VCaP (cell line): ENCODE measurements around the gene PAQR4.

Source experiments
- H3K27ac ChIP-seq: fragments of 450-650 bp; 2 replicates; pipeline ENCODE4 v1.5.1; 2017
- TF ChIP-seq, protein P1 (sequence below): fragments of 450-650 bp; conservative IDR thresholded peaks from 2 replicates; pipeline ENCODE4 v1.5.1; 2017; ENCODE audit warnings: mild to moderate bottlenecking, moderate library complexity

PAQR4 gene

DNA sequence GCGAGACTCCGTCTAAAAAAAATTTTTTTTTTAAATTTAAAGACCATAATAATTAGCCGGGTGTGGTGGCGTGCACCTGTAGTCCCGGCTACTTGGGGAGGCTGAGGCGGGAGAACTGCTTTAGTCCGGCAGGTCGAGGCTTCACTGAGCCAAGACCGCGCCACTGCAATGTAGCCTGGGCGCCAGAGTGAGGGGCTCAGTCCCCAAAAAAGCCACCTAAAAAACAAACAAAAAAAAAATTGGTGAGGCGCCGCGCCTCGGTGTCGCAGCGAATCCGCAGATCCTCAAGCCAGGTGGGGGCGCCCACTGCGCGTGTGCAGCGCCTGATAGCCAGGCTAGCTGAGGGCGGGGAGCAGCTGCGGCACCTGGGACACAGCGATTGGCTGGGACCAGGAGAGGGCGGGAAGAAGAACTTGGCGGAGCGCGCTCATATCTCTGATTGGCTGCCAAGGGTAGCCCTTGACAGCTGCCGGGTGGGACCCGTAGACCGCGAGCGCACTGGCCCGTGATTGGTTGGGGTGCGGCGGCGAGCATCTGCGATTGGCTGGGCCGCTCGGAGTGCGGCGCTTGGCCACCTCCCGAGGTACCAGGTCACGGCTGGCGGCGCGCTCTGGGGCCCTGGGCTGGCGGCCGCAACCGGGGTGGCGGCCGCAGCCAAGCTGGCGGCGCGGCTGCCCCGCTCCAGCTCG lies 34.6 kb downstream of the PAQR4 start:
- H3K27ac ChIP-seq, result peak overlapping the region; percentile 69
- TF ChIP-seq, protein P1, sequence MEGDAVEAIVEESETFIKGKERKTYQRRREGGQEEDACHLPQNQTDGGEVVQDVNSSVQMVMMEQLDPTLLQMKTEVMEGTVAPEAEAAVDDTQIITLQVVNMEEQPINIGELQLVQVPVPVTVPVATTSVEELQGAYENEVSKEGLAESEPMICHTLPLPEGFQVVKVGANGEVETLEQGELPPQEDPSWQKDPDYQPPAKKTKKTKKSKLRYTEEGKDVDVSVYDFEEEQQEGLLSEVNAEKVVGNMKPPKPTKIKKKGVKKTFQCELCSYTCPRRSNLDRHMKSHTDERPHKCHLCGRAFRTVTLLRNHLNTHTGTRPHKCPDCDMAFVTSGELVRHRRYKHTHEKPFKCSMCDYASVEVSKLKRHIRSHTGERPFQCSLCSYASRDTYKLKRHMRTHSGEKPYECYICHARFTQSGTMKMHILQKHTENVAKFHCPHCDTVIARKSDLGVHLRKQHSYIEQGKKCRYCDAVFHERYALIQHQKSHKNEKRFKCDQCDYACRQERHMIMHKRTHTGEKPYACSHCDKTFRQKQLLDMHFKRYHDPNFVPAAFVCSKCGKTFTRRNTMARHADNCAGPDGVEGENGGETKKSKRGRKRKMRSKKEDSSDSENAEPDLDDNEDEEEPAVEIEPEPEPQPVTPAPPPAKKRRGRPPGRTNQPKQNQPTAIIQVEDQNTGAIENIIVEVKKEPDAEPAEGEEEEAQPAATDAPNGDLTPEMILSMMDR, result peak; percentile 50

DNA sequence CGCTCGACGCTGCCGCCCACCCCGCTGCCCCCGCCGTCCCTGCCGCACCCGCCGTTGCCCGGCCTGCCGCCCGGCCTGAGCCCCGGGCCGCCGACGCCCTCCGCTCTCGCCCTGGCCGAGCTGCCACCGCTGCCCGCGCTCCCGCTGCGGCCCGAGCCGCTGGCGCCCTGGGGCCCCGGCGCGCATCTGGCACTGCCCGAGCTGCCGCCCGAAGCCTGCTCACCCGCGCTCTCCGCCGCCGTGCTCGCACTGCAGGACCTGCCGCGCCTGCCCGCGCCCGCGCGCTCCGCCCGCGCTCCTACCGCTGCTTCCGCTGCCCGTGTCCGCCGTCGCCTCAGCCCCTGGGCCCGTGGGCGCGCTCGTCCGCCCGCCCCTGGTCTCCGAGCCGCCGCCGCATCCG lies 35.2 kb downstream of the PAQR4 start:
- TF ChIP-seq, protein P1, result no peak
- peak overlapping the region; percentile 69 for H3K27ac ChIP-seq

DNA sequence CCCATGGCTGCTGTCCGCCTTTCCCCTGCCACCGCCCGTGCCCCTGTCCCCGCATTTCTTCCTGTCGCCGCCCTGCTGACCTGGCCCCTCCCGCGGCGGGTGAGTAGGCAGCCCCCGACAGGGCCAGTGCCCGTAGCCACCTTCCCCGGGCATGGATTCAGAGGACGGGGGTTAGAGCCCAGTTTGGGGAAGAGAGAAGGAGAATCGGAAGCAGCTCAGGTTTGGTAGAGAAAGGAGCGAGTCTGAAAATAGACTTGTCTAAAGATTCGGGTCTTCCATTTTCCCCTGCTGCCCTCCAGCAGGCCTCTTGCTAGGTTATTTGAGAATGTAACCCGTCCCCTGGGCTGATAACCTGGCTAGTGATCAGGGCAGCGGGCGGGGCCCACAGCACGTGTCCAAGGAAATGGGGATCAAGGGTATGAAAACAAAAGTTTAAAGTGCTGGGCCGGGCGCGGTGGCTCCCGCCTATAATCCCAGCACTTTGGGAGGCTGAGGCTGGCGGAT lies 35.7 kb downstream of the PAQR4 start:
- peak overlapping the region; percentile 69 for H3K27ac ChIP-seq
- TF ChIP-seq, protein P1, result no peak

DNA sequence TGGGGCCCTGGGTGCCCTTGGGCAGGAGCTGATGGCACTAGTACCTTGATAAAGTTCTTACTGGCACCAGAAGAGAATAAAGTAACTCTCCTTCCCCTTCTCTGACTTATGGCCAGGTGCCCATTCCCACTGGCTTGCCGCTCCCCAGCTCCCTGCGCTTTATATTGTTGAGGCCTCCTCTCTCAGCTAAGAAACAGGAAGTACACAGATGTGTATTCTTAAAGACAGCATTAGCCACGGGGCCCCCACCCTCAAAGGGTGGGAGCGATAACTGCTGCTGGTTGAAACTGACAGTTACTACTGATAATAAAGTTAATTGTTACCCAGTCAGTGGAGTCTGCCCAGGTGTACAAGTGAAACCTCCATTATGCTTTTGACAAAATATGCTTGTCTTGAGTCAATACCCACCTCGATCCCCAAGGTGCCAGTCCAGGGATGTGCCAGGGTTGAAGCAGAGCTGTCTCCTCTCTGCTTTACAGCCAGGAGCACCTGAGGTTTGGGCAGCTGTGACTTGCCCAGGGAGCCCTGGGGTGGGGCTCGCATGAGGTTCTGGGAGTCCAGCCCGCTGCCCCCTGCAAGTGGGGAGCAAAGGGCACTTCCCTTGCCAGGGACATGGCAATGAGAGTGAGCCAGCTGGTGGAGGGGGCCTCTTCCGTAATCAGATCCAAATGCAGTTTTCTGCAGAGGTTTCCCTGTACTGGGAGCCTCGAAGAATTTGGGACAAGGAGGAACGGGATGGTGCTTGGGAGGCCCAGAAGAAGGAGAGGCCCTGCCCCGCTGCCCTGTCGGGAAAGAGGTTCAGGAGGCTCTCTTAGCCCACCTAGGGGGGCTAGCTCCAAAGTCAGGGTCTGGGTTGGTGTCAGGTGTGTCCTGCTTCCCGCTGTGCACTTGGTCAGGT lies 38.2 kb downstream of the PAQR4 start:
- no peak overlapping the region for H3K27ac ChIP-seq
- TF ChIP-seq, protein P1, result no peak

DNA sequence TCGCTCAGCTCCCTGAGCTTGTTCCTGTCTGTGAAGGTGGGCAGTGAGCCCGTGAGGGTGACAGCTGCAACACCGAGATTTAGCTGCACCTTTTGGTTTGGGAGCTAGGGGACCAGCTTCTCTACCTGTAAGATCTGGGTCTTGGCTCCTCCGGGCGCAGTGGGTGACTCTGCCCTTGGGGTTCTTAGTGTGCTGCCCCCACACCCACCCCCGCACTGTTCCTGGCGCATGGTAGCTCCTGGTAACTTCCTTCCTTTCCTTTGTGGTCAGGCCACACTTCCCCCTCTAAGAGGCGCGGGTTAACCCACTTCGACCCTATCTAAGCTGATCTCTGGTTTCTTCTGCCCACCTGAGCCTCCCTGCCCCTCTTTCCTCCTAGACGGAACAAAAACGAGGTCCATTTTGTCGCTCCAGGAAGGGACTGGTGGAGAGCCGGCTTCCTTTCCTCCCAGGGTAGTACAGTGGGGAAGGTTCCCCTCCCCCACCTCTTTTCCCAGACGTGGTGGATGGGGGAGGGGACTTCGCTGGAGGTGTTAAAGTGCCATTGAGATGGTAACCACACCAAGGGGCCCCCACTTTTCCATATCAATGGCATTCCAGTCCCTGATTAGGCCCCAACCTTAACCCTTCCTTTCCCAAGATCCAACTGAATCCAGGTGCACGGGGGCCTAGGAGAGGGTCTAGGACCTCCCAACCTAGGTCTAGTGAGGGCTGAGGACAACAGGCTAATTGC lies 39.0 kb downstream of the PAQR4 start:
- H3K27ac ChIP-seq, result no peak overlapping the region
- TF ChIP-seq, protein P1, result no peak

DNA sequence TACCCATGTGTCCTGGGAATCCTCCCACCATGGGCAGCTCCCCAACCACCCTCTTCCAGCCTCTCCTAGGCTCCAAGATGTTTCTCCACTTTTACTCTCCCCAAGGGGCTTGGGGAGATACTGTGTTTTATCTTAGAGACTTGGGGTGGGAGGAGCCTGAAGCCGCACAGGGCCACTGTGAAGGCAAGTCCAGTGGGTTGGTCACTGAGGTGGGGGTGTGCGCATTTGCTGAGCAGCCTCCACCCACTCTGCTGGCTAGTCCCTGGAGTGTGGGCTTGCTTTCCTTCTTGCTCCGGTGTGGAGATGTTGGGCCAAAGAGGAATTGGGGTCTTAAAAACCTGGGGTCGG lies 39.5 kb downstream of the PAQR4 start:
- no peak overlapping the region for H3K27ac ChIP-seq

More for the DNA sequence above, 39.5 kb downstream of the PAQR4 start:
- TF ChIP-seq, protein P1, result no peak
